Gastrocnemius medialis (tissue), 4 donors: Measurements from ENCODE around the gene IRF2.

Experiments
- CTCF ChIP-seq, 5 experiments: fragments of 450-650 bp in 3 of 5; fragments of 200-600 bp in 2 of 5; sonication (generic) in 2 of 5; IDR thresholded peaks in 4 of 5; conservative IDR thresholded peaks in 1 of 5; 1 replicate in 4 of 5; 2 replicates in 1 of 5; pipeline ENCODE4 v1.5.1; 2016 to 2019; ENCODE audit warnings: antibody characterized with exemption in 5 of 5, mild to moderate bottlenecking in 3 of 5, moderate library complexity in 3 of 5
- POLR2A ChIP-seq, 2 donors: fragments of 450-650 bp; IDR thresholded peaks; one replicate each; pipeline ENCODE4 v1.6.1; 2017; ENCODE audit warnings: antibody characterized with exemption in 2 of 2, mild to moderate bottlenecking in 2 of 2, moderate library complexity in 2 of 2

- TF ChIP-seq POLR2A (IDR thresholded peaks at IDR 0.05) (no peak), CTCF (IDR thresholded peaks at IDR 0.05 in 4 of 5, conservative IDR thresholded peaks at IDR 0.05 in 1 of 5) (no peak)
Measured at GRCh38 chr4:184384810-184385557, 89.4 kb downstream of the IRF2 start.
